GM12874 (cell line): Measurements from ENCODE around the gene ARHGAP6.

Experiments
- TF ChIP-seq, protein P1 (sequence below): IDR thresholded peaks from 2 replicates; pipeline ENCODE4 v1.5.1; 2011; ENCODE audit warnings: low read depth, mild to moderate bottlenecking, control low read depth, low read length, moderate library complexity; ENCODE audit not compliant: insufficient read depth

The ARHGAP6 gene

GRCh38 chrX:11135564-11136185, 530.0 kb downstream of the ARHGAP6 start:
- TF ChIP-seq, protein P1, sequence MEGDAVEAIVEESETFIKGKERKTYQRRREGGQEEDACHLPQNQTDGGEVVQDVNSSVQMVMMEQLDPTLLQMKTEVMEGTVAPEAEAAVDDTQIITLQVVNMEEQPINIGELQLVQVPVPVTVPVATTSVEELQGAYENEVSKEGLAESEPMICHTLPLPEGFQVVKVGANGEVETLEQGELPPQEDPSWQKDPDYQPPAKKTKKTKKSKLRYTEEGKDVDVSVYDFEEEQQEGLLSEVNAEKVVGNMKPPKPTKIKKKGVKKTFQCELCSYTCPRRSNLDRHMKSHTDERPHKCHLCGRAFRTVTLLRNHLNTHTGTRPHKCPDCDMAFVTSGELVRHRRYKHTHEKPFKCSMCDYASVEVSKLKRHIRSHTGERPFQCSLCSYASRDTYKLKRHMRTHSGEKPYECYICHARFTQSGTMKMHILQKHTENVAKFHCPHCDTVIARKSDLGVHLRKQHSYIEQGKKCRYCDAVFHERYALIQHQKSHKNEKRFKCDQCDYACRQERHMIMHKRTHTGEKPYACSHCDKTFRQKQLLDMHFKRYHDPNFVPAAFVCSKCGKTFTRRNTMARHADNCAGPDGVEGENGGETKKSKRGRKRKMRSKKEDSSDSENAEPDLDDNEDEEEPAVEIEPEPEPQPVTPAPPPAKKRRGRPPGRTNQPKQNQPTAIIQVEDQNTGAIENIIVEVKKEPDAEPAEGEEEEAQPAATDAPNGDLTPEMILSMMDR: no peak

GRCh38 chrX:11131146-11131545, 534.6 kb downstream of the ARHGAP6 start:
- TF ChIP-seq, protein P1: no peak

- TF ChIP-seq, protein P1: no peak
These were observed 535.6 kb downstream of the ARHGAP6 start for GRCh38 chrX:11130136-11130535.

DNA sequence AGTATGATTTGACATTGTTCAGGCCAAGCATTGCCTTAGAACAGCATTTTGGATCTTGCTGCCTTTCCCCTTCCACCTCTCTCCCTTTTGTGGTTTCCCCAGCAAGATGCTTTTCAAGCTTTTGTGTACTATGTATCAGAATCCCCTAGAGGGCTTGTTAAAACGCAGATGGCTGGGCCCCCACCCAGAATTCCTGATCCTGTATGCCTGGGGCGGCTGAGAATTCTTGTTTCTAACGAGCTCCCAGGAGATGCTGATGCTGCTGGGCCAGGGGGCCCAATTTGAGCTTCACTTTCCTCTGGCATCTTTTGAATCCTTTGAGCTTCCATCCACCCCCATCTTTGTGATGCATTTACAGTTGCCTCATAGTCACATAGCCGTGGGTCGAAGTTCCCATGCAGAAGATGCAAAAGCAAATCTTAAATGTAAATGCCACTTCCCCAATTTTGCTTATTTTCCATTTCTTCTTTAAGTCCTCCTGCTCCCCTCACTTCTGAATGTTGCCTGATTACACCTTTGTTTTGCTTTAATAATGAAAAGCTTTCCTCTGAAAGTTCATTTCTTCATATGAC, 536.1 kb downstream of the ARHGAP6 start:
- TF ChIP-seq, protein P1: no peak

GRCh38 chrX:11125060-11125459, 540.7 kb downstream of the ARHGAP6 start:
- TF ChIP-seq, protein P1: no peak

GRCh38 chrX:11124112-11124511, 541.6 kb downstream of the ARHGAP6 start:
- TF ChIP-seq, protein P1: no peak

- TF ChIP-seq, protein P1: no peak
These were observed 546.3 kb downstream of the ARHGAP6 start for GRCh38 chrX:11119313-11119943.
